Embryonic facial prominence (tissue), 1 donor: ENCODE data around the gene RNASE2.
"Not testable (repeated sequence)": the region's sequence is repeated elsewhere in the genome, so short reads cannot be mapped to it uniquely, and the experiment has no call there.

Source experiments
- DNase-seq: peaks from one replicate; pipeline ENCODE4 v3.0.0-alpha.2; 2016; ENCODE audit errors: extremely low spot score

The RNASE2 gene

DNA sequence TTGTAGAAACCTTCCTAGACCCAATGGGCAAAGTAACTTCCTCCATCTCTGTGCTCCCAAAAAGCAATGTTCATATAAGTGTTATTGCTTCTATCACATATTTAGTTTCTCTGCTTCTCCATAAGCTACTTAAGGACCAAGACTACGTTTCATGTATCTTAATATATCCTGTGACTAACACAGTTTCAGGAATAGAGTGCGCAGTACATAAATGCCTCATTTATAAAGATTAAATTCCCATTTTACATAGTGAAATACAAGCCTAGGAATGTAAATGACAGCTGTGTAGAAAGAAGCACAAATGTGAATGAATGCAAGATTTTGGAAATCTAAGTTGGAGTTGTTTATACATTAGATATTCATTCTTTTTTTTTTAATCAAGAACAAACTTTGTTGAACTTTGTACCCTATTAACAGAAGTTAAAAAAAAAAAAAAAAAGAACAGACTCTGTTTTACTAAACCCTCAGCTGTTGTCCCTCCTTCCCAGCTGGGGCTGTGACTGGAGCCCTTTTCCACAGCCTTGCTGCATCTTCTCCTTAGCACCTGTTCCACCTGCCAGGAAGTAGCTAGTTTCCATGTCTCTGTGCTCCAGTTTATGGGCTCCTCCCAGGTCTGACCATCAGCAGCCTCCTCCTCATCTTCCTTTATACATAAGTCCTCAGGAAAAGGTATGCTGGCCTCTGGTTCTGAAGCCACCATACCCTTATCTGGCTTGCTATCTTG lies 27.5 kb downstream of the RNASE2 start:
- DNase-seq, result no peak

DNA sequence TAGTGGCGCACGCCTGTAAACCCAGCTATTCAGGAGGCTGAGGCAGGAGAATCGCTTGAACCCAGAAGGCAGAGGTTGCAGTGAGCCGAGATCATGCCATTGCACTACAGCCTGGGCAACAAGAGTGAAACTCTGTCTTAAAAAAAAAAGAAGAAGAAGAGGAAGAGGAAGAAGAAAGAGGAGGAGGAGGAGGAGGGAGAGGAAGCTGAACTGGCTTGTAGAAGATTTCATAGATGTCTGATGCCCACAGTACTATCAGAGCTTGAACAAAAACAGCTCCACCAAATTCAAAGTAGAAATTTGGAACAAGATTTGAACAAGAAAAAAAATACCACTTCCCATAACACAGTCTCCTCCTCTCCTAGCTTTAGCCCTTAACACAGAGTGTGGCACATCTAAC lies 30.4 kb downstream of the RNASE2 start:
- DNase-seq, result not testable (repeated sequence)

DNA sequence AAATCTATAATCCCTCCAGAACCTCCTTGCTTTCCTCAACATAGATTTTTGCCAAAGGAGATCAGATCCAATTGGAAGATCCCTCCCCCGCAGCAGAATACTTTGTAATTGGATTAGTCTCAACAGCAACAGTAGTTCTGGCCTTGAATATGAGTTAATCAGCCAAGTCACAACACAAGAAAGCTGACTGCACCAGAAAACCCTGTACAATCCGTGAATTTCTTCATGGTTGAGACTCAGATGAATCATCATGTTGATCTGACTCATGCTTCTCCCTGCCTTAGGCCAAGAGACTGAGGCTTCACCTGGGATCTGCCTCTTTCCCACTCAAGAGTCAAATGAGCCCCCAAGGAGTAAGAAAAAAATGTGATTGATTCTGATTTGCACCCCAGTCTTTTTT lies 31.5 kb downstream of the RNASE2 start:
- DNase-seq, result no peak

GRCh38 chr14:20988717-20989470 lies 33.6 kb downstream of the RNASE2 start:
- no peak for DNase-seq

DNA sequence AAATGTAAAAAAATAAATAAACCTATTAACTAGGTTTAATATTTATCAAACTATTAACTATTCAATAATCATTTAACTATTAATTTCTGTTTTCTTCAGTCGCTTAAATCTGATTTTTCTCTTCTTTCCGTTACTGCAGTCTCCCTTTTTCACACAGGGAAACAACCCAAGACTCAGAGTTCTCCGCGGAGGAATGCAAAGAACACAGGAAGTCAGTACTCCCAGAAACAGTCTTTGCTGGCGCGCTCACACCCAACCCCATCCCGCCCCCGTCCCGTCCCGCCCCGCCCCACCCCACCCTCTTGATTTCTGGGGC lies 34.1 kb downstream of the RNASE2 start:
- DNase-seq, result no peak

GRCh38 chr14:20989787-20990600 lies 34.7 kb downstream of the RNASE2 start, which contains the start of gene METTL17:
Gene METTL17, plus strand, starts transcription at chr14:20989980. Its CDS starts 23 bp downstream, at chr14:20990003.
- DNase-seq, result peak; percentile 94

GRCh38 chr14:20996521-20996920 lies 41.2 kb downstream of the RNASE2 start:
- no peak for DNase-seq

DNA sequence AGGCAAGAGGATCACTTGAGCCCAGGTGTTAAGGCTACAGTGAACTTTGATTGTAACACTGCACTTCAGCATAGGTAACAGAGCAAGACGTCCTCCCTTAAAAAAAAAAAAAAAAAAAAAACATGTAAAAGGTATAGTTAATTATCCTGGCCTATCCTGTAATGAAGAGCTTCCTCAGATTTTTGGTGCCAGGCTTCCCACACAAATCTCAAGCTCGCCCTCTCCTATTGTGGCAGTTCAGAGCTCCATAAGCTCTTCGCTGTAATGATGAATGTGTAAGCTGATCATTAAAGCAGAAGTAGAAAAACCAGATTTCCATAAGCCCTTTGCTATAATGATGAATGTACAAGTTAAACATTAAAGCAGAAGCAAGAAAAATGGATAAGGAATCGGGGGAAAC lies 41.8 kb downstream of the RNASE2 start:
- no peak for DNase-seq

DNA sequence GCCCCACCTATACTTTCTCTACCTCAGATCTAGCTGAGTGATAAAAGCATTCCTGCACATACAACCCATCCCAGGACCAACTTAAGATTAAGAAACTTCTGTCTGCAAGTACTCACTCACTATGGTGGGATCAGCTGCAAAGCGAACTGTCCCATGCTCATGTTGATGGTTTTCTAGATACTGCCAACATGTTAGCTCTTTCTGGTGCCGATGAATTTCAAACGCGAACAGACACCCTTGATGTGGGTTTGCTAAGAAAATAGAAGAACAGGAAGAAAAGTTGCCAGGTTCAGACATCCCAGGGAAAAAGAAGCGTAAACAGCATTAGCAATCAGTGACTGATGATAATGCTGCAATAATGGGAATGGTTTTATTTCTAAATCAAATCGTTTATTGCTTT lies 42.3 kb downstream of the RNASE2 start:
- DNase-seq, result no peak

DNA sequence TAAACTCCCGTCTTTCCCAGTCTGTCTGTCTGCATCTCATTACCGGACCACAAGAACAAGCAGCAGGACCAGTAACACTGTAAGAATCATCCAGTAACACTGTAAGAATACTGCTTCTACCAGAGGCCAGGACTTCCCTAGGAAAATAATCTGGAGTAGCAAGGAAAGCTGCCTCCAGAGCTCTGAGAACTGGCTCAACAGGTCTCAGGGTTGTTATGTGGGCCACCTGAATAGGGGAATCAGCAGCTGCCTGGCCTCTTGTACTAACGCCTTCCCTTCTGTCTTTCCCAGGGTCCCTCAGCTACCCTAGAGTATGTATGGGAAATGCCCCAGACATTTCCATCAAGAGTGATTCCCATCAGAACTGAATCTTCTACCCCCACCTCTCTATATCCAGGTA lies 42.9 kb downstream of the RNASE2 start:
- DNase-seq, result no peak

- no peak for DNase-seq
Observed at GRCh38 chr14:20998674-20999366, 43.5 kb downstream of the RNASE2 start, which contains the start of gene SLC39A2. Gene SLC39A2, plus strand, starts transcription at chr14:20999293. Its CDS starts 154 bp downstream, at chr14:20999447.

DNA sequence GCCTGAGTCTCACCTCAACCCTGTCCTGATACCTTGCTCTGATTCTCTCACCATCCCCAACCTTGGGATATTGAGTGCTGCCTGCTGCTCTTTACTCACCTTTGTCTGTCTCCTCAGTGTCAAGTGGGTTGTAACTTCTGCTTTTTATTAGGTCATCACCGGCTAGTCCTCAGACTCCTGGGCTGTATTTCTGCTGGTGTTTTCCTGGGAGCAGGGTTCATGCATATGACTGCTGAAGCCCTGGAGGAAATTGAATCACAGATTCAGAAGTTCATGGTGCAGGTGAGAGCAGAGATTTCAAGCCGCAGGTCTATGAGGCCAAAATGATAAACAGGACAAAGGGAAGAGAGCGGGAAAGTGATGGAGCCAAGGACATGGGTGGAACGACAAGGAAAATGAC lies 44.3 kb downstream of the RNASE2 start:
- no peak for DNase-seq

DNA sequence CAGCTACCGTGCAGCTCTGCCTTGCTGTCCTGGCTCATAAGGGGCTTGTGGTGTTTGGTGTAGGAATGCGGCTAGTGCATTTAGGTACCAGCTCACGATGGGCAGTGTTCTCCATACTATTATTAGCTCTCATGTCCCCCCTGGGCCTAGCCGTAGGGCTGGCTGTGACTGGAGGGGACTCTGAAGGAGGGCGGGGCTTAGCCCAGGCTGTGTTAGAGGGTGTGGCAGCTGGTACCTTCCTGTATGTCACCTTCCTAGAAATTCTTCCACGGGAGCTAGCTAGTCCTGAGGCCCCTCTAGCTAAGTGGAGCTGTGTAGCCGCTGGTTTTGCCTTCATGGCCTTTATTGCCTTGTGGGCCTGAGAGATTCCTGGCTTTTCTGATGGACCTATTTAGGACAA lies 45.9 kb downstream of the RNASE2 start:
- no peak for DNase-seq

DNA sequence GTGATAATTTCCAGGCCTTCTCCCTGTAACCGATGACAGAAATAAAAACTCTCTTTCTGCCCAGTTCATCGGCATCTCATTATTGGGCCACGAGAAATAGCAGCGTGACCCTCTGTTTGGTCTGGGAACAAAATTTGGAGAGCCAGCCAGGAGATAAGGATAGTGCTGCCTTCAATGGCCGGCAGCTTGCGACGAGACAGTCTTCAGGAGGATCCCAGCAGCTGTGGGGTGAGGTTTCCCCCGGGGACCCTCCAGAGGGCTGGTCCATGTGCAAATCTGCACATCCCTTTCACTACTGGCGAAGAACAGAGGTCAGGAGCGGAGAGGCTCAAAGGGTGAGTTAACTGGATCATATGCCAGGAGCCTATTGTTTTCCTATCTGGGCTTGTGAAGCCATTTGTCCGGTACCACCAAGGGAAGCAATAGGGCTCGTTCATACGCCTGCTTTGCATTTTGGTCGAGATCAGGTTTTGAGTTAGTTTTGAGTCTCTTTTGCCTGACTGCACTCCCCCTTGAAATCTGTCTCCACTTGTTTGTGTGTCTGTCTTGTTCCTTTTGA lies 48.6 kb downstream of the RNASE2 start:
- DNase-seq, result no peak
